PC-9 (cell line): ENCODE results near the gene FTO. TPM values are rescaled to one million over a fixed set of nuclear protein-coding genes. Genes with fewer than 3 reads are reported as not detected.

Experiments used
- BruUV-seq: library from RNA; stranded (reverse); fragments of 400-500 nt; replicated peaks from 2 replicates; lab custom pipeline; 2021; lab: Mats Ljungman, UMichigan
- CTCF ChIA-PET: fragments of 300-600 bp; sonication (Branson Sonifier 250); formaldehyde crosslinking; loops from one replicate; lab custom pipeline; 2022; ENCODE audit warnings: antibody characterized with exemption; lab: Charles Lee
- POLR2A ChIA-PET: fragments of 300-600 bp; sonication (Branson Sonifier 250); formaldehyde crosslinking; loops from one replicate; lab custom pipeline; 2022; ENCODE audit warnings: antibody characterized with exemption; ENCODE audit not compliant: unreplicated experiment; lab: Charles Lee
- DNase-seq, 2 experiments: peaks; one replicate each; pipeline versions ENCODE4 v3.0.0 to v3.0.0-alpha.2; 2015 to 2022; ENCODE audit warnings: mixed read lengths in 1 of 2
- H2AFZ ChIP-seq: fragments of 200-600 bp; sonication (generic); 2 replicates; pipeline ENCODE4 v1.8.1; 2017; ENCODE audit warnings: antibody characterized with exemption
- H3F3A ChIP-seq: fragments of 200-600 bp; sonication (generic); 2 replicates; pipeline ENCODE4 v1.8.1; 2017; ENCODE audit warnings: antibody characterized with exemption, mild to moderate bottlenecking, low read depth; ENCODE audit not compliant: insufficient read depth
- H3K27ac ChIP-seq: fragments of 200-600 bp; sonication (generic); 2 replicates; pipeline ENCODE4 v1.6.1; 2016; ENCODE audit warnings: mixed run types
- H3K27me3 ChIP-seq: fragments of 200-600 bp; sonication (generic); 2 replicates; pipeline ENCODE4 v1.6.1; 2016; ENCODE audit warnings: low read depth, mixed run types; ENCODE audit not compliant: insufficient read depth
- H3K36me3 ChIP-seq: fragments of 200-600 bp; sonication (generic); 2 replicates; pipeline ENCODE4 v1.6.1; 2016; ENCODE audit warnings: low read depth, mixed run types
- H3K4me1 ChIP-seq: fragments of 200-600 bp; sonication (generic); replicated peaks from 2 replicates; pipeline ENCODE4 v1.6.1; 2016; ENCODE audit warnings: mixed run types; ENCODE audit not compliant: insufficient read depth
- H3K4me2 ChIP-seq: fragments of 200-600 bp; sonication (generic); 2 replicates; pipeline ENCODE4 v1.6.1; 2017; ENCODE audit warnings: mixed run types
- H3K4me3 ChIP-seq: fragments of 200-600 bp; sonication (generic); 2 replicates; pipeline ENCODE4 v1.6.1; 2016; ENCODE audit warnings: mixed run types
- H3K79me2 ChIP-seq: fragments of 200-600 bp; sonication (generic); 2 replicates; pipeline ENCODE4 v1.6.1; 2017; ENCODE audit warnings: low read depth, mixed run types
- H3K9me2 ChIP-seq: fragments of 200-600 bp; sonication (generic); 2 replicates; pipeline ENCODE4 v1.8.1; 2017; ENCODE audit warnings: mild to moderate bottlenecking; ENCODE audit not compliant: insufficient read depth
- H3K9me3 ChIP-seq: fragments of 200-600 bp; sonication (generic); 2 replicates; pipeline ENCODE4 v1.8.1; 2016; ENCODE audit warnings: low read depth; ENCODE audit not compliant: insufficient read depth
- H4K20me1 ChIP-seq: fragments of 200-600 bp; sonication (generic); 2 replicates; pipeline ENCODE4 v1.8.1; 2017; ENCODE audit not compliant: insufficient read depth
- CTCF ChIP-seq: fragments of 200-600 bp; sonication (generic); conservative IDR thresholded peaks from 2 replicates; pipeline ENCODE4 v1.6.1; 2017; ENCODE audit warnings: mixed run types, antibody characterized with exemption, mild to moderate bottlenecking, moderate library complexity
- EZH2 ChIP-seq: fragments of 200-600 bp; sonication (generic); IDR thresholded peaks from 2 replicates; pipeline ENCODE4 v1.8.0; 2017; ENCODE audit warnings: antibody characterized with exemption, low read depth
- intact Hi-C: fragments of 100-400 bp; cut with micrococcal nuclease; formaldehyde crosslinking; loops from one replicate; pipeline ENCODE4 v1.10.0; 2022; ENCODE audit not compliant: unreplicated experiment
- total RNA-seq: library from RNA; stranded (reverse); gene quantifications from 2 replicates; pipeline ENCODE4 v1.2.3, GENCODE V29; 2021

FTO gene
- total RNA-seq, 1 experiment from 2014 or later = 58.1 TPM

DNA sequence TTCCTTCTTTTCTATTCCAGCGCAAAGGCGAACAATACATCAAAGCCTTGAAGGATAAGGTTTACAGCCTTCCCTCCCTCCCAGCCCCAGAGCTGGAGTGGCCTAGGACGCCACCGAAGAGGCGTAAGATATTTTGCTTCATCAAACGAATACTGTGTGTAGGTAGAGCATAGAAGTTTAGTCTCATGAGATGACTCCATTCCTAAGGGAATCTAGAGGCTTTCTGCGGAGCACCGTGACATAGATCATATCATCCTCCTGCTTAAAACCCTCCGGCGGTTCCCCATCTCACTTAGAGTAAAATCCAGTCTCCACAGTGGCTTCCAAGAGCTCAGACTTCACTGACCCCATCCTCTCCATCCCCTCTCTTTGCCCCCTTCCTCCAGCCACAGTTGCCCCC, 390.7 kb downstream of the FTO start:
- no TSS peak for BruUV-seq
- Histone ChIP-seq H3K36me3 (no peaks in the 10 kb centered on the region), H3K9me2 (no peaks in the 10 kb centered on the region), H3K4me2 (no peak overlapping the region), H3K9me3 (no peaks in the 10 kb centered on the region), H3K27me3 (no peaks in the 10 kb centered on the region), H2AFZ (no peak overlapping the region), H4K20me1 (no peaks in the 10 kb centered on the region), H3K79me2 (no peaks in the 10 kb centered on the region), H3K4me3 (no peak overlapping the region), H3F3A (no peaks in the 10 kb centered on the region), H3K27ac (no peak overlapping the region), H3K4me1 (no peaks in the 10 kb centered on the region)
- TF ChIP-seq CTCF (no peak), EZH2 (no peak)
- no peak for DNase-seq
- intact Hi-C loops = no loop called here
- CTCF ChIA-PET = no interaction called here
- POLR2A ChIA-PET = no interaction called here

GRCh38 chr16:54096607-54097006, 392.7 kb downstream of the FTO start:
- H3F3A ChIP-seq = no peaks in the 10 kb centered on the region
- H4K20me1 ChIP-seq = no peaks in the 10 kb centered on the region
- no peaks in the 10 kb centered on the region for H3K27me3 ChIP-seq
- no peak overlapping the region for H3K4me2 ChIP-seq
- CTCF ChIA-PET = no interaction called here
- no peaks in the 10 kb centered on the region for H3K36me3 ChIP-seq
- no TSS peak for BruUV-seq
- H2AFZ ChIP-seq = no peak overlapping the region
- no peaks in the 10 kb centered on the region for H3K9me2 ChIP-seq
- POLR2A ChIA-PET = no interaction called here
- TF ChIP-seq EZH2 (no peak), CTCF (no peak)
- intact Hi-C loops = no loop called here
- no peak overlapping the region for H3K4me3 ChIP-seq
- no peaks in the 10 kb centered on the region for H3K4me1 ChIP-seq
- no peaks in the 10 kb centered on the region for H3K79me2 ChIP-seq
- no peaks in the 10 kb centered on the region for H3K9me3 ChIP-seq
- H3K27ac ChIP-seq = no peak overlapping the region
- no peak for DNase-seq

DNA sequence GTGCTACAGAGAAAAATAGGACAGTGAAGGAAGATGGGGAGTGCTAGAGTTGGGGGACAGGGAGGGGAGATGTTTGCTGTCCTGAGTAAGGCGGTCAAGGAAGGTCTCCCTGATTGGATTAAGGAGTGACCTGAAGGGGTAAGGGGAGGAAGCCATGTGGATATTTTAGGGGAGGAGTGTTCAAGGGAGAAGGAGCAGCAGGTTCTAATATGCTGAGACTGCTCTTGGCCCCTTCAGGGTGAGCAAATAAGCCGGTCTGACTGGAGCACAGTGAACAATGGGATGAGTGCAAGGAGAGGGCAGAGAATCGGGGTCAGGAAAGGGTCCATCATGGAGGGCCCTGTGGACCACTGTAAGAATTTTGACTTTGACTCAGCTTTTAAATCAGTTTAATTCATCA, 393.8 kb downstream of the FTO start:
- no TSS peak for BruUV-seq
- DNase-seq = no peak
- Histone ChIP-seq H3K36me3 (no peaks in the 10 kb centered on the region), H3K4me3 (no peak overlapping the region), H3K9me2 (no peaks in the 10 kb centered on the region), H3K9me3 (no peaks in the 10 kb centered on the region), H3K27me3 (no peaks in the 10 kb centered on the region), H3K27ac (no peak overlapping the region), H2AFZ (no peak overlapping the region), H3K4me1 (no peaks in the 10 kb centered on the region), H4K20me1 (no peaks in the 10 kb centered on the region), H3K4me2 (no peak overlapping the region), H3F3A (no peaks in the 10 kb centered on the region), H3K79me2 (no peaks in the 10 kb centered on the region)
- TF ChIP-seq EZH2 (no peak), CTCF (no peak)
- ChIA-PET POLR2A (no interaction called here), CTCF (no interaction called here)
- intact Hi-C loops = no loop called here
